Measurements from ENCODE around the gene TRPM4. TPM values are rescaled to one million over a fixed set of nuclear protein-coding genes. Genes with fewer than 3 reads are reported as not detected.
A peak's percentile ranks its signal among the peaks of the same experiment; 100 is the strongest.

The TRPM4 gene
- total and polyA plus RNA-seq, 2 of the 13 experiments (the other 11 are each of a cell fraction or from before 2014, with no cell fraction given), result 1.9 to 4.3 TPM

GRCh38 chr19:49148784-49149651 lies 8.6 kb upstream of the TRPM4 start (continued):
- TF ChIP-seq, protein P1, sequence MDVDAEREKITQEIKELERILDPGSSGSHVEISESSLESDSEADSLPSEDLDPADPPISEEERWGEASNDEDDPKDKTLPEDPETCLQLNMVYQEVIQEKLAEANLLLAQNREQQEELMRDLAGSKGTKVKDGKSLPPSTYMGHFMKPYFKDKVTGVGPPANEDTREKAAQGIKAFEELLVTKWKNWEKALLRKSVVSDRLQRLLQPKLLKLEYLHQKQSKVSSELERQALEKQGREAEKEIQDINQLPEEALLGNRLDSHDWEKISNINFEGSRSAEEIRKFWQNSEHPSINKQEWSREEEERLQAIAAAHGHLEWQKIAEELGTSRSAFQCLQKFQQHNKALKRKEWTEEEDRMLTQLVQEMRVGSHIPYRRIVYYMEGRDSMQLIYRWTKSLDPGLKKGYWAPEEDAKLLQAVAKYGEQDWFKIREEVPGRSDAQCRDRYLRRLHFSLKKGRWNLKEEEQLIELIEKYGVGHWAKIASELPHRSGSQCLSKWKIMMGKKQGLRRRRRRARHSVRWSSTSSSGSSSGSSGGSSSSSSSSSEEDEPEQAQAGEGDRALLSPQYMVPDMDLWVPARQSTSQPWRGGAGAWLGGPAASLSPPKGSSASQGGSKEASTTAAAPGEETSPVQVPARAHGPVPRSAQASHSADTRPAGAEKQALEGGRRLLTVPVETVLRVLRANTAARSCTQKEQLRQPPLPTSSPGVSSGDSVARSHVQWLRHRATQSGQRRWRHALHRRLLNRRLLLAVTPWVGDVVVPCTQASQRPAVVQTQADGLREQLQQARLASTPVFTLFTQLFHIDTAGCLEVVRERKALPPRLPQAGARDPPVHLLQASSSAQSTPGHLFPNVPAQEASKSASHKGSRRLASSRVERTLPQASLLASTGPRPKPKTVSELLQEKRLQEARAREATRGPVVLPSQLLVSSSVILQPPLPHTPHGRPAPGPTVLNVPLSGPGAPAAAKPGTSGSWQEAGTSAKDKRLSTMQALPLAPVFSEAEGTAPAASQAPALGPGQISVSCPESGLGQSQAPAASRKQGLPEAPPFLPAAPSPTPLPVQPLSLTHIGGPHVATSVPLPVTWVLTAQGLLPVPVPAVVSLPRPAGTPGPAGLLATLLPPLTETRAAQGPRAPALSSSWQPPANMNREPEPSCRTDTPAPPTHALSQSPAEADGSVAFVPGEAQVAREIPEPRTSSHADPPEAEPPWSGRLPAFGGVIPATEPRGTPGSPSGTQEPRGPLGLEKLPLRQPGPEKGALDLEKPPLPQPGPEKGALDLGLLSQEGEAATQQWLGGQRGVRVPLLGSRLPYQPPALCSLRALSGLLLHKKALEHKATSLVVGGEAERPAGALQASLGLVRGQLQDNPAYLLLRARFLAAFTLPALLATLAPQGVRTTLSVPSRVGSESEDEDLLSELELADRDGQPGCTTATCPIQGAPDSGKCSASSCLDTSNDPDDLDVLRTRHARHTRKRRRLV (CRISPR knock-in tag; IDR thresholded peaks at IDR 0.05), result no peak
- peak; percentile 12; the same call in 1 of the 2 replicates for TF ChIP-seq YEATS2 (CRISPR knock-in tag; IDR thresholded peaks at IDR 0.05; ENCODE audit: borderline replicate concordance)
- no peak for TF ChIP-seq CREM (IDR thresholded peaks at IDR 0.05)
- TF ChIP-seq CREM (CRISPR knock-in tag; IDR thresholded peaks at IDR 0.05), result no peak
- TF ChIP-seq ZNF83 (CRISPR knock-in tag; IDR thresholded peaks at IDR 0.05; ENCODE audit: borderline replicate concordance), result no peak
- TF ChIP-seq TCF12 (IDR thresholded peaks at IDR 0.05), result no peak
- peak; percentile 55; the same call in 1 of the 2 replicates for TF ChIP-seq TCF12 (CRISPR knock-in tag; IDR thresholded peaks at IDR 0.05)
- peak; percentile 82 for TF ChIP-seq MIER2 (CRISPR knock-in tag; IDR thresholded peaks at IDR 0.05)
- TF ChIP-seq ZNF18 (CRISPR knock-in tag; IDR thresholded peaks at IDR 0.05; ENCODE audit: insufficient replicate concordance), result no peak
- TF ChIP-seq XRCC5 (optimal IDR thresholded peaks at IDR 0.05; ENCODE audit: low read length), result peak; percentile 20
- TF ChIP-seq ZNF572 (CRISPR knock-in tag; IDR thresholded peaks at IDR 0.05), result 0 out of 2 replicates have a peak, but pooled peaks have one; percentile 43
- TF ChIP-seq ZNF782 (CRISPR knock-in tag; IDR thresholded peaks at IDR 0.05; ENCODE audit: borderline replicate concordance), result no peak
- peak in 1 of 2 experiments; percentile 10; a peak in 2 of 4 replicates for TF ChIP-seq POLR2A (IDR thresholded peaks at IDR 0.05; ENCODE audit: insufficient read depth in 1 of 2, low read depth in 2 of 2, low read length in 2 of 2)
- no peak for TF ChIP-seq RARG (CRISPR knock-in tag; IDR thresholded peaks at IDR 0.05; ENCODE audit: low read depth)
- 0 out of 2 replicates have a peak, but pooled peaks have one; percentile 47 for TF ChIP-seq MXD1 (CRISPR knock-in tag; IDR thresholded peaks at IDR 0.05)
- TF ChIP-seq KLF12 (CRISPR knock-in tag; IDR thresholded peaks at IDR 0.05; ENCODE audit: borderline replicate concordance), result no peak
- TF ChIP-seq ZNF709 (CRISPR knock-in tag; IDR thresholded peaks at IDR 0.05), result peak; percentile 77; the same call in 1 of the 2 replicates
- no peak for TF ChIP-seq ZNF703 (CRISPR knock-in tag; IDR thresholded peaks at IDR 0.05; ENCODE audit: borderline replicate concordance)
- TF ChIP-seq NFRKB (IDR thresholded peaks at IDR 0.05), result no peak
- no peak for TF ChIP-seq POLR2AphosphoS2 (IDR thresholded peaks at IDR 0.05; ENCODE audit: low read depth, low read length)
- no peak for TF ChIP-seq SRSF4 (IDR thresholded peaks at IDR 0.05; ENCODE audit: low read depth, low read length, poor library complexity, severe bottlenecking)
- no peak for TF ChIP-seq CBX1 (IDR thresholded peaks at IDR 0.05; ENCODE audit: low read depth)

All from HepG2 (cell line).